OCI-LY7 (cell line): ENCODE measurements around the gene HCCS. TPM values are rescaled to one million over a fixed set of nuclear protein-coding genes. Genes with fewer than 3 reads are reported as not detected.
"Not testable (repeated sequence)": the region's sequence is repeated elsewhere in the genome, so short reads cannot be mapped to it uniquely, and the experiment has no call there.

Source experiments
- BruUV-seq: library from RNA; stranded (reverse); fragments of 400-500 nt; replicated peaks from 2 replicates; lab custom pipeline; 2021; lab: Mats Ljungman, UMichigan
- CTCF ChIA-PET: fragments of 300-600 bp; sonication (Branson Sonifier 250); formaldehyde crosslinking; loops from one replicate; lab custom pipeline; 2022; ENCODE audit warnings: antibody characterized with exemption; ENCODE audit not compliant: unreplicated experiment; lab: Charles Lee
- POLR2A ChIA-PET: fragments of 300-600 bp; sonication (Branson Sonifier 250); formaldehyde crosslinking; loops from one replicate; lab custom pipeline; 2022; ENCODE audit warnings: antibody characterized with exemption; lab: Charles Lee
- DNase-seq: peaks from one replicate; pipeline ENCODE4 v3.0.0-alpha.2; 2015; ENCODE audit warnings: low spot score
- H2AFZ ChIP-seq: fragments of 200-600 bp; sonication (generic), shearing (Covaris generic); 2 replicates; pipeline ENCODE4 v1.6.1; 2014; ENCODE audit warnings: mild to moderate bottlenecking, antibody characterized with exemption, low read length, moderate library complexity
- H3K27ac ChIP-seq: fragments of 200-600 bp; sonication (generic); 2 replicates; pipeline ENCODE4 v1.5.1; 2014; ENCODE audit warnings: mixed run types, low read depth, mild to moderate bottlenecking, moderate library complexity, low read length, inconsistent platforms; ENCODE audit not compliant: poor library complexity, severe bottlenecking
- H3K36me3 ChIP-seq: fragments of 200-600 bp; sonication (generic); 2 replicates; pipeline ENCODE4 v1.6.1; 2014; ENCODE audit warnings: mild to moderate bottlenecking, antibody characterized with exemption, low read length, moderate library complexity, mixed read lengths; ENCODE audit not compliant: insufficient read depth
- H3K4me1 ChIP-seq: fragments of 200-600 bp; sonication (generic); 2 replicates; pipeline ENCODE4 v1.5.1; 2014; ENCODE audit warnings: mild to moderate bottlenecking, low read length; ENCODE audit not compliant: insufficient read depth, poor library complexity, severe bottlenecking
- H3K4me2 ChIP-seq: fragments of 200-600 bp; sonication (generic); 2 replicates; pipeline ENCODE4 v1.6.1; 2014; ENCODE audit warnings: mild to moderate bottlenecking, low read length
- H3K4me3 ChIP-seq: fragments of 200-600 bp; sonication (generic); 2 replicates; pipeline ENCODE4 v1.5.1; 2014; ENCODE audit warnings: mild to moderate bottlenecking, low read depth, low read length; ENCODE audit not compliant: poor library complexity, severe bottlenecking
- H3K79me2 ChIP-seq: fragments of 200-600 bp; sonication (generic); 2 replicates; pipeline ENCODE4 v1.6.1; 2016; ENCODE audit warnings: low read depth, mild to moderate bottlenecking, low read length, moderate library complexity, mixed read lengths; ENCODE audit not compliant: insufficient read depth
- H3K9me2 ChIP-seq: fragments of 200-600 bp; sonication (generic); 2 replicates; pipeline ENCODE4 v1.6.1; 2016; ENCODE audit warnings: mild to moderate bottlenecking, low read length, mixed read lengths; ENCODE audit not compliant: insufficient read depth
- H3K9me3 ChIP-seq: fragments of 200-600 bp; sonication (generic); 2 replicates; pipeline ENCODE4 v1.6.1; 2014; ENCODE audit warnings: mild to moderate bottlenecking, mixed run types, low read length, mixed read lengths
- H4K20me1 ChIP-seq: fragments of 200-600 bp; sonication (generic); 2 replicates; pipeline ENCODE4 v1.6.1; 2014; ENCODE audit warnings: mild to moderate bottlenecking, antibody characterized with exemption, low read length, moderate library complexity, mixed read lengths; ENCODE audit not compliant: insufficient read depth
- EZH2phosphoT487 ChIP-seq: fragments of 200-600 bp; sonication (generic); IDR thresholded peaks from 2 replicates; pipeline ENCODE4 v1.6.1; 2018; ENCODE audit warnings: low read depth, borderline replicate concordance, mild to moderate bottlenecking, mixed run types, antibody characterized with exemption, low read length, moderate library complexity, mixed read lengths
- intact Hi-C: fragments of 100-400 bp; cut with micrococcal nuclease; formaldehyde crosslinking; loops from one replicate; pipeline ENCODE4 v1.10.0; 2022; ENCODE audit not compliant: unreplicated experiment
- total RNA-seq, 2 experiments: library from RNA; depleted of rRNA in 1 of 2; stranded (reverse); fragments of >200 nt in 1 of 2; shearing (Covaris generic) in 1 of 2; gene quantifications; 2 replicates each; pipeline ENCODE4 v1.2.3, GENCODE V29; 2014 to 2022
- TF ChIP-seq, protein P1 (sequence below): fragments of 200-600 bp; sonication (generic); conservative IDR thresholded peaks from 2 replicates; pipeline ENCODE4 v1.5.1; 2014; ENCODE audit warnings: mild to moderate bottlenecking, antibody characterized with exemption, low read length, moderate library complexity, mixed read lengths

The HCCS gene
- total RNA-seq, 2 experiments from 2014 or later, result 11.1 to 25.2 TPM

DNA sequence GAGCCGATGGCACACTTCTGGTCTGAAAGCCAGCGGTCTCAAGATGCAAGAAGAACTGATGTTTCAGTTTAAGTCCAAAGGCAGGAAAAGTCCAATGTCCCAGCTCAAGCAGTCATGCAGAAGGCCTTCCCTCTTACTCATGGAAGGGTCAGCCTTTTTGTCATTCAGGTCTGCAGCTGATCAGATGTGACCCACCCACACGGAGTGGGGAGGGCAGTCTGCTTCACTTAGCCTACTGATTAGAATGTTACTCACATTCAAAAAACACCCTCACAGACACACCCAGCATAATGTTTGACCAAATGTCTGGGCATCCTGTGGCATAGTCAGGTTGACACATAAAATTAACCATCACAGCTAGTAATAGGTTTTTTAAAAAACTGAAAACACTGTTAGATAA lies 6.6 kb downstream of the HCCS start:
- Histone ChIP-seq H3K79me2 (peaks cover 23% of the 10 kb centered on the region), H4K20me1 (peaks cover 14% of the 10 kb centered on the region; the same call in 1 of the 2 replicates), H3K9me2 (no peaks in the 10 kb centered on the region), H3K36me3 (peaks cover 97% of the 10 kb centered on the region), H3K4me2 (no peak overlapping the region), H3K27ac (no peak overlapping the region), H3K4me3 (no peak overlapping the region), H3K9me3 (no peaks in the 10 kb centered on the region), H2AFZ (no peak overlapping the region), H3K4me1 (peaks cover 16% of the 10 kb centered on the region)
- intact Hi-C loops, result loop anchor here (10.0 kb wide), 1 partner anchor 247 kb away; no protein-coding TSS in a partner anchor
- no peak for DNase-seq
- ChIA-PET POLR2A (no interaction called here), CTCF (no interaction called here)
- no TSS peak for BruUV-seq
- no peak for TF ChIP-seq EZH2phosphoT487
- TF ChIP-seq, protein P1, sequence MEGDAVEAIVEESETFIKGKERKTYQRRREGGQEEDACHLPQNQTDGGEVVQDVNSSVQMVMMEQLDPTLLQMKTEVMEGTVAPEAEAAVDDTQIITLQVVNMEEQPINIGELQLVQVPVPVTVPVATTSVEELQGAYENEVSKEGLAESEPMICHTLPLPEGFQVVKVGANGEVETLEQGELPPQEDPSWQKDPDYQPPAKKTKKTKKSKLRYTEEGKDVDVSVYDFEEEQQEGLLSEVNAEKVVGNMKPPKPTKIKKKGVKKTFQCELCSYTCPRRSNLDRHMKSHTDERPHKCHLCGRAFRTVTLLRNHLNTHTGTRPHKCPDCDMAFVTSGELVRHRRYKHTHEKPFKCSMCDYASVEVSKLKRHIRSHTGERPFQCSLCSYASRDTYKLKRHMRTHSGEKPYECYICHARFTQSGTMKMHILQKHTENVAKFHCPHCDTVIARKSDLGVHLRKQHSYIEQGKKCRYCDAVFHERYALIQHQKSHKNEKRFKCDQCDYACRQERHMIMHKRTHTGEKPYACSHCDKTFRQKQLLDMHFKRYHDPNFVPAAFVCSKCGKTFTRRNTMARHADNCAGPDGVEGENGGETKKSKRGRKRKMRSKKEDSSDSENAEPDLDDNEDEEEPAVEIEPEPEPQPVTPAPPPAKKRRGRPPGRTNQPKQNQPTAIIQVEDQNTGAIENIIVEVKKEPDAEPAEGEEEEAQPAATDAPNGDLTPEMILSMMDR, result no peak

DNA sequence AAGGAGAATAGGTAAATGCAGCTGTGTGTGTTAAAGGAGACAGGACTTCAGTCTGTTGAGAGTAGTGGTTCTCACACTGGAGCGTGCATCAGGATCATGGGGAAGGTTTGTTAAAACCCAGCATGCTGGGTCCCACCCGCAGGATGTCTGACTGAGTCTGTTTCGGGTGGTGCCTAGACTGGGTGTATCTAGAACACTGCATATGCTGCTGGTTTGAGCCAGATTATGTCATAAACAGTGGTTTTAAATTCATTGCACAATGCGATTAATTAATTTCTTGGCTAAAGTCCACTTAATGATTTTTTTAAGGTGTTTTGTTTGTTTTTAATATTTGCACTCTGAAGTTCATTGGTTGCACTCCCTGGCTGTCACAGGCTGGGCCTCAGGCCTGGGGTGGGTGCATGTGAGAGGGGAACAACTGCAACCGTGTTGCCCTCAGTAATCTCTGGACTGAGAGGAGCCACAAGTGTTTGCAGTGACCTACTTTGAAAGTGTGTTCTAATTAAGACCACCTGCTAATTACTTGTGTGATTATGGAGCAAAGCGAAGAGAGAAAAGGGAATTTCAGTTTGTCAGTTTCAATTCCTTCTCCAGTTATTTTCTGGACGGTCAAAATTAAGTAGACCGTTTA lies 8.3 kb downstream of the HCCS start:
- intact Hi-C loops, result loop anchor here (10.0 kb wide), 1 partner anchor 245 kb away; no protein-coding TSS in a partner anchor
- H3K36me3 ChIP-seq, result peaks cover 91% of the 10 kb centered on the region
- peaks cover 4% of the 10 kb centered on the region; the same call in 1 of the 2 replicates for H4K20me1 ChIP-seq
- CTCF ChIA-PET, result no interaction called here
- H3K4me2 ChIP-seq, result no peak overlapping the region
- POLR2A ChIA-PET, result no interaction called here
- no peak for DNase-seq
- no peaks in the 10 kb centered on the region for H3K9me3 ChIP-seq
- H3K9me2 ChIP-seq, result no peaks in the 10 kb centered on the region
- no peak overlapping the region for H3K4me3 ChIP-seq
- peaks cover 7% of the 10 kb centered on the region for H3K79me2 ChIP-seq
- no TSS peak for BruUV-seq
- no peak overlapping the region for H2AFZ ChIP-seq
- no peak overlapping the region for H3K27ac ChIP-seq
- H3K4me1 ChIP-seq, result no peaks in the 10 kb centered on the region
- TF ChIP-seq EZH2phosphoT487, result no peak
- TF ChIP-seq, protein P1, result no peak

DNA sequence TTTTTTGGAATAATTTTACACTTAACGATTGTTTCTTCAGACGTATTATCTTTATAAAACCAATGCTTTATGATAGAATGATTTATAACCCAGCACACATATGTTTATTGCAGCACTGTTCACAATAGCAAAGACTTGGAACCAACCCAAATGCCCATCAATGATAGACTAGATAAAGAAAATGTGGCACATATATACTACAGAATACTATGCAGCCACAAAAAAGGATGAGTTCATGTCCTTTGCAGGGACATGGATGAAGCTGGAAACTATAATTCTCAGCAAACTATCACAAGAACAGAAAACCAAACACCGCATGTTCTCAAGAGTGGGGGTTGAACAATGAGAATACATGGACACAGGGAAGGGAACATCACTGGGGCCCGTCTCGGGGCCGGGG lies 12.0 kb downstream of the HCCS start:
- DNase-seq, H3K79me2 ChIP-seq, H3K9me3 ChIP-seq, CTCF ChIA-PET, H3K27ac ChIP-seq, intact Hi-C loops, H3K4me3 ChIP-seq, H4K20me1 ChIP-seq, H2AFZ ChIP-seq, H3K4me2 ChIP-seq, BruUV-seq, H3K9me2 ChIP-seq, POLR2A ChIA-PET, H3K4me1 ChIP-seq: not testable (repeated sequence)
- H3K36me3 ChIP-seq, result peaks cover 55% of the 10 kb centered on the region
